HG03432 (cell line): ENCODE data around the gene TMIGD2.
"Not testable (repeated sequence)": the region's sequence is repeated elsewhere in the genome, so short reads cannot be mapped to it uniquely, and the experiment has no call there.

Source experiments
- ATAC-seq: cut with Tn5 transposase; IDR thresholded peaks from one replicate; pipeline ENCODE4 v1.9.1; 2021; ENCODE audit warnings: mild to moderate bottlenecking, moderate library complexity; ENCODE audit not compliant: unreplicated experiment

The TMIGD2 gene

GRCh38 chr19:4268816-4269430, 33.3 kb downstream of the TMIGD2 start:
- no peak for ATAC-seq

GRCh38 chr19:4267901-4268815, 34.0 kb downstream of the TMIGD2 start:
- ATAC-seq = no peak

- no peak for ATAC-seq
Measured at GRCh38 chr19:4267101-4267900, 34.9 kb downstream of the TMIGD2 start.

DNA sequence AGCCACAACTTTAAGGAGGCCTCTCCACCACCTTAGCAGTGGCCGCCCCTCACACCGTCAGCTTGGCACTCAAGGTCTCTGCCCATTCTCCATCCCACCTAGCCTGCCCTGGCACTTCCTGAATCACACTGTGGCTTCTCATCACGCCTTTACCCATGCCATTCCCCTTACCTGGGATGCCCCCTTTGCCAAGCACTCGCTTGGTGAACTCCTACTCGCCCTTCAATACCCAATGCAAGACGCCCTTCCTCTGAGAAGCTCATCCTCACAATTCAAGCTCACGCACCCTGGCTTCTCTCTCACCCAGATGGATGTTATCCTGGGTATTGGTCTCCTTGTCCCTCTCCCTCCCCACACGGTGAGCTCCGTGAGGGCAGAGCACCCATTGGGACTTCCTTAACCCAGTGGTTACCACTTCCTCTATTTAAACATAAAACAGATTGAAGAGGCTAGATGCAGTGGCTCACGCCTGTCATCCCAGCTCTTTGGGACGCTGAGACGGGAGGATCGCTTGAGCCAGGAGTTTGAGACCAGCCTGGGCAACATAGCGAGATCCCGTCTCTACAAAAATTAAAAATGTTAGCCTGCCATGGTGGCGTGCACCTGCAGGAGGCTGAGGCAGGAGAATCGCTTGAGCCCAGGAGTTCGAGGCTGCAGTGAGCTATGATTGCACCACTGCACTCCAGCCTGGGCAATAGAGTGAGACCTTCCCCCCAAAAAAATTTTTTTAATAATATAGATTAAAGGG, 35.8 kb downstream of the TMIGD2 start:
- ATAC-seq = no peak

DNA sequence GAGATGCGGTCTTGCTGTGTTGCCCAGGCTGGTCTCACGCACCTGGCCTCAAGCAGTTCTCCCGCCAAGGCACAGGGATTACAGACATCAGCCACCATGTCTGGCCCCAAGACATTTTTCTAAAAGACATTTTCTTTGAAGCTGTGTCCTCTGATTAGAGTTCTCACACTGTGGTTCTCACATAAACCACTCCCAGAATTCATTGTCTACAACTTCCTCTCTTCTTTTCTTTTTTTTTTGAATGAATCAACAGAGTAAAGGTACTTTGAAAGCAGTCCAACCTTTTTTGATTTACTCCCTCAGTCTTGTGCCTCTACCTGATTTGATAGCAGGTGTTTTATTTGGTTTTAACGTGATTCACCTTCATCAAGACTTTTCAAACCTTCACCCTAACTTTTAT, 37.4 kb downstream of the TMIGD2 start:
- no peak for ATAC-seq

GRCh38 chr19:4260613-4261191, 41.5 kb downstream of the TMIGD2 start:
- no peak for ATAC-seq

GRCh38 chr19:4258181-4258580, 44.0 kb downstream of the TMIGD2 start:
- no peak for ATAC-seq

DNA sequence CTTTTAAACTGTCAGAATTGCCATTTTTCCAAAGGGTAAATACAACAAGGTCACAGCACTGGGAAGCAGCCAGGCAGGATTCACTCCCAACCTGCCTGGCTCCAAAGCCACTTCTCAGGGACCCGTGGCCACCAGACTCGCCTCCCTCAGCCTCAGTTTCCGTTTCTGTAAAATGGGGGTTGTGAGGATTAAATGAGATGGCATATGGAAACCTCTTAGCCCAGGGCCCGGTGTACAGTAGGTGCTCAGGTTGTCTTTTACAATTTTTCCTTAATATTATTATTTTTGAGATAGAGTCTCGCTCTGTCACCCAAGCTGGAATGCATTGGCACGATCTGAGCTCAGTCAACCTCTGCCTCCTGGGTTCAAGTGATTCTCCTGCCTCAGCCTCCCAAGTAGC, 45.2 kb downstream of the TMIGD2 start:
- ATAC-seq = no peak

DNA sequence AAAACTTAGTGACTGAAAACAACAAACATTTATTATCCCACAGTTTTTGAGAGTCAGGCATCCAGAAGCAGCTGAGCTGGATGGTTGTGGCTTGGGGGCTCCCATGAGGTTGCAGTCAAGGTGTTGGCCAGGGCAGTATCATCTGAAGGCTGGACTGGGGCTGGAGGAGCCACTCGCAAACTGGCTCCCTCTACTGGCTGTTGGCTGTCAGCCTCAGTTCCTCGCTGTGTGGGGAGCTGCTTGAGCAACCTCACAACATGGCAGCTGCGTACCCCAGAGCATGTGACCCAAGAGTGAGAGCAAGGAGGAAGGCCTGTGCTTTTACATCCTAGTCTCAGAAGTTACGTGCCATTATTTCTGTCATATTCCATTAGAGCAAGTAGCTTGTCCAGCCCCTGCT, 45.6 kb downstream of the TMIGD2 start:
- no peak for ATAC-seq

DNA sequence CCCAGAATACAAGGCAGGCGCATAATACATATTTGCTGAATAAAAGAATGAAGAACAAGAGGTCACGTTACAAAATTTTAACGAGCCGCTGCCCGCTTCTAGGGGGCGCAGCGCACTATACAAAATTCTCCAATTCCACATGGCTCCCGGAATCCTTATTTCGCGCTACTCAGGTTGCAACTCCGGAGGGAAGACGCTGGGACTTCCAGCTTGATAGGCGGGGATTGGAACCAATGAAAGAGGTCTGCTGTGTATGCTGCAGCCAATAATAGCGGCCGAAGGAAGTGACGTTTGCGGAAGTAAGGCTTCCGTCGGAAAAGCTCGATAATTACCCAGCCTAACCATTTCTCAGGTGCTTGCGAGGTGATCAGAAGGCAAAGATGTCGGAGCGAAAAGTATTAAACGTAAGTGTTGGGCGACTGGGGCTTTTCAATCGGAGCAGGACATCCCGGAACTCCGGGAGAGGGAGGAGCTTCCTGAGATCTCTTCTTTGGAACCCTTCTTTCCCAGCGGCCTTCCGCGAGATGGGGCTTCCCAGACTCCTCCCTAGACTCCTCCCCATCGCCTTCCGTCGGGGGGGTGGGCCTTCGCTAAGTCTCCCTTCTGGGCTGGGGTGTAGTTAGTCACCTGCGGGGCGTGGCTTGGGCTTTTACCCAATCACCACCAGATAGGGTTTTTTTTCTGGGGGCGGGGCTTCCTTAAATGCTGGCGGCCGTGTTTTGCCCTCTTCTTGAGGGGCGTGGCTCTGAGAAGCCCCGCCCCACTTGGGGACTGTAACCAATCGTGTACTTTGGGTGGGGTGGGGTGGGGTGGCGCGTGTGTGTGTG, 55.2 kb downstream of the TMIGD2 start, which contains the start of gene YJU2:
TSS of gene YJU2 (plus strand) at position 314 of the 827 bp plus-strand sequence. CDS start at position 381, 67 bp downstream.
- peak; percentile 87 for ATAC-seq

DNA sequence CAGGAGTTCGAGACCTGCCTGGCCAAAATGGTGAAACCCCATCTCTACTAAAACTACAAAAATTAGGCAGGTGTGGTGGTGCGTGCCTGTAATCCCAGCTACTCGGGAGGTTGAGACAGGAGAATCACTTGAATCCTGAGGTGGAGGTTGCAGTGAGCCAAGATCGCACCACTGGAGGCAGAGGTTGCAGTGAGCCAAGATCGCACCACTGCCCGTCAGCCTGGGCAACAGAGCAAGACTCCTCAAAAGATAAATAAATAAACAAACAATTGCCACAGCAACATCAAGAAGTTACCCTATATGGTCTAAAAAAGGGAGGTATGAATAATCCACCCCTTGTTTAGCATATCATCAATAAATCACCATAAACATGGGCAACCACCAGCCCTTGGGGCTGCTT, 56.3 kb downstream of the TMIGD2 start:
- ATAC-seq = not testable (repeated sequence)
